GM18502 (cell line): ENCODE measurements around the gene TADA2B.
A peak's percentile ranks its signal among the peaks of the same experiment; 100 is the strongest.

ENCODE experiments used
- ATAC-seq: cut with Tn5 transposase; IDR thresholded peaks from one replicate; pipeline ENCODE4 v1.9.1; 2021; ENCODE audit warnings: mild to moderate bottlenecking; ENCODE audit not compliant: unreplicated experiment, poor library complexity

TADA2B gene

GRCh38 chr4:7054106-7054880, 11.1 kb downstream of the TADA2B start:
- no peak for ATAC-seq

- ATAC-seq, result no peak
Measured at GRCh38 chr4:7055111-7055989, 12.2 kb downstream of the TADA2B start.

GRCh38 chr4:7055990-7056325, 12.8 kb downstream of the TADA2B start:
- no peak for ATAC-seq

- ATAC-seq, result peak; percentile 32
Measured at GRCh38 chr4:7058792-7059191, 15.6 kb downstream of the TADA2B start.

GRCh38 chr4:7059662-7060061, 16.5 kb downstream of the TADA2B start:
- ATAC-seq, result no peak

- ATAC-seq, result no peak
Measured at GRCh38 chr4:7060346-7061150, 17.4 kb downstream of the TADA2B start.

GRCh38 chr4:7061815-7062214, 18.6 kb downstream of the TADA2B start:
- no peak for ATAC-seq

- no peak for ATAC-seq
Measured at GRCh38 chr4:7062816-7063215, 19.6 kb downstream of the TADA2B start.

GRCh38 chr4:7063362-7063761, 20.2 kb downstream of the TADA2B start:
- ATAC-seq, result no peak

- ATAC-seq, result no peak
Measured at GRCh38 chr4:7066006-7066405, 22.8 kb downstream of the TADA2B start.

GRCh38 chr4:7066493-7066892, 23.3 kb downstream of the TADA2B start:
- no peak for ATAC-seq

GRCh38 chr4:7067126-7067451, 23.9 kb downstream of the TADA2B start:
- ATAC-seq, result no peak

GRCh38 chr4:7067452-7068278, 24.5 kb downstream of the TADA2B start, which contains the start of gene GRPEL1:
Gene GRPEL1 (minus strand): TSS chr4:7068064. CDS start chr4:7068032, 32 bp downstream.
- ATAC-seq, result peak; percentile 92

GRCh38 chr4:7068279-7068842, 25.2 kb downstream of the TADA2B start:
- peak; percentile 28 for ATAC-seq

- no peak for ATAC-seq
Measured at GRCh38 chr4:7068883-7069282, 25.7 kb downstream of the TADA2B start.

- ATAC-seq, result peak; percentile 31
Measured at GRCh38 chr4:7070729-7071511, 27.7 kb downstream of the TADA2B start.

GRCh38 chr4:7073059-7073458, 29.9 kb downstream of the TADA2B start:
- ATAC-seq, result no peak

- no peak for ATAC-seq
Measured at GRCh38 chr4:7073526-7074390, 30.6 kb downstream of the TADA2B start.
